ENCODE data around the gene RHEX. TPM values are rescaled to one million over a fixed set of nuclear protein-coding genes. Genes with fewer than 3 reads are reported as not detected.

Gene RHEX, protein sequence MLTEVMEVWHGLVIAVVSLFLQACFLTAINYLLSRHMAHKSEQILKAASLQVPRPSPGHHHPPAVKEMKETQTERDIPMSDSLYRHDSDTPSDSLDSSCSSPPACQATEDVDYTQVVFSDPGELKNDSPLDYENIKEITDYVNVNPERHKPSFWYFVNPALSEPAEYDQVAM
- total RNA-seq (2022; extraction: Qiagen RNA extraction): not detected in 5 replicates

DNA sequence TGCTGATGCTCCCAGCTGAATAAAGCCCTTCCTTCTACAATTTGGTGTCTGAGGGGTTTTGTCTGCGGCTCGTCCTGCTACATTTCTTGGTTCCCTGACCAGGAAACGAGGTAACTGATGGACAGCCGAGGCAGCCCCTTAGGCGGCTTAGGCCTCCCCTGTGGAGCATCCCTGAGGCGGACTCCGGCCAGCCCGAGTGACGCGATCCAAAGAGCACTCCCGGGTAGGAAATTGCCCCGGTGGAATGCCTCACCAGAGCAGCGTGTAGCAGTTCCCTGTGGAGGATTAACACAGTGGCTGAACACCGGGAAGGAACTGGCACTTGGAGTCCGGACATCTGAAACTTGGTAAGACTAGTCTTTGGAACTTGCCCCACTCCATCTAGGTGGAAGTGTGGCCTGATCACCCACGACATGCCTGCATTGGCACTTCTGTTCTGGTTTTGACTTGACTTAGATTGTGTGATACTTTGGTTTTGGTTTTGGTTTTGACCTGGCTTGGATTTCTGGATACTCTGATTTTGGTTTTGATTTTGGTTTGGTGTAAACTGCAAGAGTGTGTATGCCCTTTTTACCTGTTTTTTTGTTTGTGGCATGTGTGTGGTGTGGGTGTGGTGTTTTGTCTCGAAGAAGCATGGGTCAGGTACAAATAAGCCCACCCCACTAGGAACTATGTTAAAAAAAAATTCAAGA lies at the start of gene RHEX:
TSS of gene RHEX (plus strand) at position 255 of the 692 bp plus-strand sequence. CDS start 44,656 bp downstream, outside the sequence.

DNA sequence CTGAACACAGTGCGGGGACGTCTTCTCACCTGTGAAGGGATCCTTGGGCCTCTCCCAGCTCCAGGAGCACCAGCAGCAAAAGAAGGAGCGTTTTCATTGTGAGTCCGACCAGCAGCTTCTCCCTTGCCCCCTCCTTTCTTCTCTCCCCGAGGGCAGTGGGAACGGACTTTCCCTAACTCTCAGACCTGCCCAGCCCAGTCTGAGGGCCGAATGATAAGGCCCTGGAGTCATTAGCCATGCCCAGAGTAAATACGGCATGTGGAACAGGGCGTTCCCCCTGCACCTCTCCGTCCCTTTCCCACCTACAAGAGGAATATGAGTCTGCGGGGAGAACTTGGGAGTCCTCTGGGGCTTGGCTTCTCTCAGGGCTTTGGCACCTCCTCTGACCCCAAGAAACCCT lies 29.3 kb upstream of the RHEX start, which contains the start of gene CTSE:
TSS of gene CTSE (minus strand) at position 201 of the 400 bp plus-strand sequence. CDS start at position 97, 104 bp downstream.

GRCh38 chr1:206117151-206117948 lies 64.4 kb downstream of the RHEX start, which contains the start of gene AVPR1B:
TSS of gene AVPR1B (minus strand) at chr1:206117388. CDS start at chr1:206116890, 498 bp downstream.

Other genes starting within 250 kb of the RHEX start
- 19.4 to 21.2 TPM (median 21.1 TPM) in 5 replicates for gene SLC41A1, start 240.0 kb upstream of the RHEX start, total RNA-seq (2022; extraction: Qiagen RNA extraction)
- gene PM20D1, start 203.0 kb upstream of the RHEX start, total RNA-seq (2022; extraction: Qiagen RNA extraction): not detected in 5 replicates
- 0.04 to 0.14 TPM (median 0.10 TPM) in 5 replicates for gene SLC26A9, start 109.7 kb upstream of the RHEX start, total RNA-seq (2022; extraction: Qiagen RNA extraction)
- gene RAB7B, start 49.8 kb upstream of the RHEX start, total RNA-seq (2022; extraction: Qiagen RNA extraction): 0.92 to 1.7 TPM (median 0.96 TPM) in 5 replicates
- 0.12 TPM in 1 of 5 replicates, not detected in the others for gene CTSE, start 29.3 kb upstream of the RHEX start, total RNA-seq (2022; extraction: Qiagen RNA extraction)
- gene AVPR1B, start 64.2 kb downstream of the RHEX start, total RNA-seq (2022; extraction: Qiagen RNA extraction): not detected in 5 replicates
- gene FAM72A, start 149.7 kb downstream of the RHEX start, total RNA-seq (2022; extraction: Qiagen RNA extraction): 8.6 to 12.0 TPM (median 10.1 TPM) in 5 replicates
- 19.3 to 29.9 TPM (median 26.4 TPM) in 5 replicates for gene SRGAP2, start 150.4 kb downstream of the RHEX start, total RNA-seq (2022; extraction: Qiagen RNA extraction)